Ovary (tissue), 3 donors: ENCODE results near the gene PGBD5.

Source experiments
- EP300 ChIP-seq: sonication (generic); formaldehyde crosslinking; IDR thresholded peaks from one replicate; pipeline ENCODE4 v1.6.1; 2017; ENCODE audit warnings: antibody characterized with exemption
- POLR2A ChIP-seq: fragments of 450-650 bp; IDR thresholded peaks from one replicate; pipeline ENCODE4 v1.6.1; 2017; ENCODE audit warnings: antibody characterized with exemption, mild to moderate bottlenecking, moderate library complexity
- TF ChIP-seq, protein P1 (sequence below), 3 donors: fragments of 450-650 bp in 2 of 3; fragments of 200-600 bp in 1 of 3; IDR thresholded peaks; one replicate each; pipeline versions ENCODE4 v1.5.1 to v1.8.0; 2016 to 2022; ENCODE audit warnings: antibody characterized with exemption in 3 of 3, mild to moderate bottlenecking in 1 of 3
- donor health status: DM: no; HTN: no; CAD: no.

DNA sequence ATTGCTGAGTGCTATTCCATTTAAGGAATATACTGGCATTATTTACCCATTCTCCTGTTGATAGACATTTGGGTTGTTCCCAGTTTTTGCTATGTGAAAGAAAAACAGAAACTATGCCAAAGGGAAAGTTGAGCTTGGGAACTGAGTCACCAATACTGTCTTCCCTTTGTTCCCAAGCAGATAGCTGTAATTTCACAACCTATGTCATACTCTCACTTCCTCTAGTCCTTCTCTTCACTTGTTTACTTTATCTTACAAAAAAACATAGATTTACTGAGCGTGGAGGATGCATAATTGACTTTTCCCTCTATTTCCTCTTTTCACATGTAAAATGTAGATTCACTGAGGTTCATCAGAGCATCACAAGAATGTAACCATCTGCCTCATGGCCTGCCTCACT is 32.4 kb upstream of the PGBD5 start:
- TF ChIP-seq, protein P1, sequence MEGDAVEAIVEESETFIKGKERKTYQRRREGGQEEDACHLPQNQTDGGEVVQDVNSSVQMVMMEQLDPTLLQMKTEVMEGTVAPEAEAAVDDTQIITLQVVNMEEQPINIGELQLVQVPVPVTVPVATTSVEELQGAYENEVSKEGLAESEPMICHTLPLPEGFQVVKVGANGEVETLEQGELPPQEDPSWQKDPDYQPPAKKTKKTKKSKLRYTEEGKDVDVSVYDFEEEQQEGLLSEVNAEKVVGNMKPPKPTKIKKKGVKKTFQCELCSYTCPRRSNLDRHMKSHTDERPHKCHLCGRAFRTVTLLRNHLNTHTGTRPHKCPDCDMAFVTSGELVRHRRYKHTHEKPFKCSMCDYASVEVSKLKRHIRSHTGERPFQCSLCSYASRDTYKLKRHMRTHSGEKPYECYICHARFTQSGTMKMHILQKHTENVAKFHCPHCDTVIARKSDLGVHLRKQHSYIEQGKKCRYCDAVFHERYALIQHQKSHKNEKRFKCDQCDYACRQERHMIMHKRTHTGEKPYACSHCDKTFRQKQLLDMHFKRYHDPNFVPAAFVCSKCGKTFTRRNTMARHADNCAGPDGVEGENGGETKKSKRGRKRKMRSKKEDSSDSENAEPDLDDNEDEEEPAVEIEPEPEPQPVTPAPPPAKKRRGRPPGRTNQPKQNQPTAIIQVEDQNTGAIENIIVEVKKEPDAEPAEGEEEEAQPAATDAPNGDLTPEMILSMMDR (IDR thresholded peaks at IDR 0.05): no peak
- TF ChIP-seq EP300 (no peak), POLR2A (no peak)
